GM18907 (cell line): ENCODE measurements around the gene PIR.

Source experiments
- ATAC-seq: cut with Tn5 transposase; IDR thresholded peaks from one replicate; pipeline ENCODE4 v1.9.1; 2021; ENCODE audit warnings: mild to moderate bottlenecking, moderate library complexity; ENCODE audit not compliant: unreplicated experiment

Gene PIR

GRCh38 chrX:15418707-15419181, 74.4 kb downstream of the PIR start:
- ATAC-seq, result no peak

- ATAC-seq, result no peak
Observed at GRCh38 chrX:15418041-15418706, 75.0 kb downstream of the PIR start.

- ATAC-seq, result no peak
Observed at GRCh38 chrX:15416133-15416993, 76.8 kb downstream of the PIR start.

GRCh38 chrX:15413101-15413500, 80.0 kb downstream of the PIR start:
- ATAC-seq, result no peak

DNA sequence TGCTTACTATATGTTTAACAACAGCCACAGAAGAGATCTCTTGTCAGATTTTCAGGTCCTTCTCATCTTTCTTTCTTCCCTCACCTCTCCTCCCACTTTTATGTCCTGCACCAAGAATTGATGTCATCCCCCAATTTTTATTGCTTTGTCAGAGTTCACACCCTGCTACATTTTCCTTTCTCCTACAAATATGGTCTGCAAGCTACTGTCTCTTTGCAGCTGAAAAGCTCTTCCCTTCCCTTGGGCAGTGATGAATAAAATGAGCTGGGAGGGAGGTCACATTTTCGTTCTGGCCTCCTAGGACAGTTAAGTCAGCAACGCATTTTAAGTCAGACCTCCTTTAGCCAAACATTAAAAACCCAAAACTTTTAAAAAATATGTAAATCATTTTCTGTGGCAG, 82.2 kb downstream of the PIR start:
- no peak for ATAC-seq

GRCh38 chrX:15410430-15410829, 82.7 kb downstream of the PIR start:
- ATAC-seq, result no peak

DNA sequence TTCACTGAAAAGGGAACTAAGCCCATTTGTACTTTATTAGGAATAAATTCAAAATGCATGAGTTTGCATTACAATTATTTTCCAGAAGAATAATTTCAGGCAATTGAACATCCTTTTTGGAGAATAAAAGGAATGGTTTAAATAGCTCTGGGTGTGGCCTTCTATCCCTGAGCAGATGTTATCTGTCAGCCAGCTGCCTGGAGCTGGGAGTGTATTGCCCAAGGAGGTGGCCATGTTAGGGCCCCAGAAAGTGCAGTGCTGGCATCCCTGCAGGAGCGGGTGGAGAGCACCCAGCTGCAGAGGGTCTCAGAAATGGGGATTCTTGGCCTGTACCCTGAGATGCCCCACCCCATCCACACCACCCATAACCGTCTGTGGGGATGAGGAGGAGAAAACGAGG, 87.3 kb downstream of the PIR start:
- ATAC-seq, result no peak

- no peak for ATAC-seq
Observed at GRCh38 chrX:15404401-15405096, 88.6 kb downstream of the PIR start.

GRCh38 chrX:15401378-15401777, 91.8 kb downstream of the PIR start:
- ATAC-seq, result no peak

- no peak for ATAC-seq
Observed at GRCh38 chrX:15399962-15400391, 93.2 kb downstream of the PIR start.

DNA sequence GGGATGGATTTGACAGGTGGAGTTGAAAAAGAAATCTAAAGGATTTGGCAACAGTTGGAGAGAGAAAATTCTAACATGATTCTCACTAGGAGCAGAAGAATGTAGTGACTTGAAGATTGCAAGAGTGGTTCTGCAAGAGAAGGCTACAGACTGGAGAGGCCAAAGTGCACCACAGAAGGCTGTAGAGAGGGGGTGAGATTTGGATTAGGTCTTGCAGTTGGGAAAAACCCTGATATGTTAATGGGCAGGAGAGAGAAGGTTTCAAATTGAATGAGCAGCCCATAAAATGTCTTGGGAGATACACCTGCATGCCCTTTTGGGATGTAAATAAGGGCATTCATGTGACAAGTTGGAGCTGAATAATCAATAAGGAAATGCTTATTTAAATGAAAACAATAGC, 94.3 kb downstream of the PIR start:
- no peak for ATAC-seq

DNA sequence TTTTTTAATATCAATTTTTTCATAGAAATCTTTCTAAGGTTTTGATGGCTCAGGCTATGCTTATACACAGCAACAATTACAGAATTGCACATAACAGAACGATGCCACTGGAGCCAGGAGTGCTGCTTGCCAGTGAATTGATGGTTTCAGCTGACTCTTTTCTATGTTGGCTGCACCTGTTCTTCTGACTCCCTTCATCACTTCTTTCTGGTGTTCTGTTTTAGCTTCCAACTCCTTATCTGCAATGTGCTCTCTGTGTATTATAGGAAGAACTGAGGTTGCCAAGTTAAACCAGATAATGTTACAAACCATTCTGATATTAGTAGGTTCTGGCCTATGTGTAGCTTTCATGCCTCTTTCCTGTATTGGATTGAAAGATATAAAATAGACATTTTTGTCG, 97.3 kb downstream of the PIR start:
- ATAC-seq, result no peak

DNA sequence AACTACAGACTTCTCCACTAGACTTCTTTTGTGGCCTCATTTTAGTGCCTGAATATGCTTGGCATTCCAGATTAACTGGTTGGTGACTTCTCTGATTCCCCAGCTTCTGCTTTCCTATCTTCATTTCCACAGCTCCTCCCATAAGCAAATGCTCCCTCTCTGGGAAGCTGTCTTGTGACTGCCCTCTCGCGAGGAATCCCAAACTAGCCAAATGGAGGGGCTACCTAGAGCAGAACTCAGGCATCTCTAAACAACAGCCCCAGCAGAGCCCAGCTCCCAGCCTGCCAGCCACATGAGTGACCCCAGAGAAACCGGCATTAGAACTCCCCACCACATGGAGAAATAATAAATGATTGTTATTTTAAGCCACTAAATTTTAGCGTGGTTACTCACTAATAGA, 101.3 kb downstream of the PIR start:
- no peak for ATAC-seq

DNA sequence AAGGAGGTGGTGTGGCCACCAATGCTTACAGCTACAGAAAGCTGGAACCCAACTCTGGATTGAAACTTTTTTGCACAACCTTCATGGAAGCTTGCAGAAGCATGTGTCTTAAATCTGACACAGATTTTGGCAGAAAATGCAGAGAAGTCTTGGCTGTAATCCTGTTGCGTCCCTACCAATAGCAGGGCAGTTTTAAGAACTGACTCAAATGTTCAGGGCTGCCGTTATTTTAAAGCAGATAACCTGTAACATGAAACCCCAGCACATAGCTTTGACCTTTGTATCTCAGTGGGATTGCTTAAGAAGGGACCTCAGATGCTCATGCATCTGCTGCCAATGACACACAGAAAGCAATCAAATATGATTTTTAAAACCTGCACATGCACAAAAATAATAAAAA, 108.8 kb downstream of the PIR start, which contains the start of gene VEGFD:
Gene VEGFD (minus strand): TSS at position 110 of the 400 bp plus-strand sequence. CDS start 467 bp downstream, outside the sequence.
- no peak for ATAC-seq

- ATAC-seq, result no peak
Observed at GRCh38 chrX:15382813-15383212, 110.3 kb downstream of the PIR start.

DNA sequence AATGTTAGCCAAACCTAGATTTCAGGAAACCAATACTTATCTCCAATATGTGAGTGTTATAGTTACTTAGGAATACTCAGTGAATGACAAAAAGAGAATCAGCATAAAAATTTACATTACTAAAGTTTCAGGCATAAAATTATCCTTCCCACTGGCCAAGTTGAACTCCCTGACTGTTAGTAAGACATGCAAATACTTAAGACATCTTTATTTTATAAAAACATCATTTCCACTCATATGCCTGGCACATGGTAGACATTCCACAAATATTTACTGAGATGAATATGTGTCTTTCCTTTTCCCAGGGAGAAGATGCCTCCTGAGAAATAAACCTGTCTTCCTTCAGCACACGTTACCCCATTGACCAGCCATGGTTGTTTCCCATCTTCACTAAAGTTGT, 116.2 kb downstream of the PIR start:
- ATAC-seq, result no peak

DNA sequence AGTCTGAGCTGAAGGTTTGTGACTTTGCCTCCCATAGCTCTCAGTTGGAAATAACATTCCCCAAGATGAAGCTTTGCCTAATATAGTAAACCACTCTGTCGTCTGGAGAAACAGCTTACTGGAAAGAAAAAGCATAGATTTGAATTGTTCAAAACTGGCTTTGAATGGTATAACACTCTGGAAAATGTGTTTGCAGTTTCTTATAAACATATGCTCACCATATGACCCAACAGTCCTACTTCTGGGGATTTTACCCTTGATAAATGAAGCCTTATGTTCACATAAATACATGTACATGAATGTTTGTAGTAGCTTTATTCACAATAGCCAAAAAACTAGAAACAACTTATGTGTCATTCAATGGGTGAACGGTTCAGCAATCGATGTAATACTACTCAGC, 119.2 kb downstream of the PIR start:
- ATAC-seq, result no peak

GRCh38 chrX:15366506-15367352, 126.4 kb downstream of the PIR start:
- no peak for ATAC-seq

DNA sequence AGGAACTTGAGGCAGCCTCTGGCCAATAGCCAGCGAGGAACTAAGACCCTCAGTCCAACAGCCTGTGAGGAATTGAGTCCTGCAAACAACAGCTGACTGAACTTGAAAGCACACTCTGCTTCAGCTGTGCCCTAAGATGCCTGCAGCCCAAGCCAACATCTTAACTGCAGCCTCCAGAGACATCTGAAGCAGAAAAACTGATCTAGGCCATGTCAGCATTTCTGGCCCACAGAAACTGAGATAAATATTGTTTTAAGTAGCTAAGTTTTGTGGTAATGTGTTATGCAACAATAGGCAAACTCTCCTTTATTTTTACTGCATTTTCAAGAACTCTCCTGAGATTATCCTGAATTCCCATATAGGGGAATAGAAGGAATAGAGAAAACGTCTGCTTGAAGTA, 133.4 kb downstream of the PIR start:
- ATAC-seq, result no peak

- ATAC-seq, result no peak
Observed at GRCh38 chrX:15358533-15358932, 134.6 kb downstream of the PIR start.

DNA sequence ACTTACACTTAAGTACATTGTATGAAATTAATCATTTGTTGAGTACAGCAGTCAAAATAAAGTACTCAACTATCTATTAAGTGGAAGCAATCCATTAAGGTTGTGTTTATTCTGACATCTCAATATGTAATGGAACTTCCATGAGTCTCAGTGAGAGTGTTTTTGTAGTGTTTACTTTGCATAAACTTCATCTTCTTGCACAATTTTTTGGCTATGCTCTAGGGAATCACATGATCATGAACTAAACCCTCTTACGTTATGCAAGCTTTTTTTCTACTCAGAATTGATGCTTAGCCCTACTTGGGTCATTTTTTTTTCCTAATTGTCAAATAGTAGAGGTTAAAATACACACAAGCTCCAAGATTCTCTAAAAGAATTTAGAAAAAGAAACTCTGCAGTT, 136.7 kb downstream of the PIR start:
- ATAC-seq, result no peak
